Mesothelial cell of epicardium (in vitro differentiated cells): ENCODE results near the gene RFTN1. TPM values are rescaled to one million over a fixed set of nuclear protein-coding genes. Genes with fewer than 3 reads are reported as not detected.
"Not testable (repeated sequence)": the region's sequence is repeated elsewhere in the genome, so short reads cannot be mapped to it uniquely, and the experiment has no call there.

Experiments used
- DNase-seq, 2 experiments: peaks; one replicate each; pipeline ENCODE4 v3.0.0; 2021; ENCODE audit warnings: low spot score in 2 of 2; ENCODE audit not compliant: unreplicated experiment in 2 of 2
- H3K27ac Mint-ChIP-seq: 2 replicates; pipeline ENCODE4 v1.8.0; 2021; ENCODE audit warnings: mixed read lengths
- H3K27me3 Mint-ChIP-seq: 2 replicates; pipeline ENCODE4 v1.8.0; 2021; ENCODE audit warnings: low read depth, mixed read lengths
- H3K36me3 Mint-ChIP-seq: 2 replicates; pipeline ENCODE4 v1.8.0; 2021; ENCODE audit warnings: mixed read lengths
- H3K4me1 Mint-ChIP-seq: 2 replicates; pipeline ENCODE4 v1.8.0; 2021; ENCODE audit warnings: mixed read lengths
- H3K4me3 Mint-ChIP-seq: 2 replicates; pipeline ENCODE4 v1.8.0; 2021; ENCODE audit warnings: mild to moderate bottlenecking, moderate library complexity, mixed read lengths
- H3K9me3 Mint-ChIP-seq: 2 replicates; pipeline ENCODE4 v1.8.0; 2021; ENCODE audit warnings: mixed read lengths
- CTCF ChIP-seq: fragments of 200-600 bp; sonication (generic); IDR thresholded peaks from one replicate; pipeline ENCODE4 v1.5.0; 2021; ENCODE audit warnings: antibody characterized with exemption; ENCODE audit not compliant: unreplicated experiment
- total RNA-seq: library from RNA; stranded (reverse); gene quantifications from 3 replicates; pipeline ENCODE4 v1.2.1, GENCODE V29; 2021

RFTN1 gene
- total RNA-seq, 1 donor from 2014 or later: 10.0 TPM

DNA sequence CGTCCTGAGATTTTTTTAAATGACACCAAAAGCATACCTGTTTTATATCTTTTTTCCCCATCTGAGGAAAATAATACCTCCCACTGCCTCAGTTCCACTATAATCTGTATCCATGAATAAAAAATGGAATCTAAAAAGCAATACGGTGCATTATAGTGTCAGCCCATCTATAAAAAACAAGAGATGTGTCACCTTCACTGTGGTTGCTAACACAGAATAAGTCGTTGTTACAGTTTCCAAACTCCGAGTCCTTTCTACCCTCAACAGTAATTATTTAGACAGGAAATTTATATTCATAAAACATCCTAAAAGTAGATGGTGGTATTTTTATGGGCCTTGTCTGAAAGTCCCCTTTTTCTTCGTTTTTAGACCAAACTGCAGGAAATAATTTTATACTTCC, 19.4 kb downstream of the RFTN1 start:
- Mint-ChIP-seq H3K4me1 (peaks cover 21% of the 10 kb centered on the region), H3K36me3 (peaks cover 15% of the 10 kb centered on the region), H3K27ac (no peak overlapping the region), H3K4me3 (no peak overlapping the region), H3K9me3 (peaks cover 8% of the 10 kb centered on the region), H3K27me3 (peaks cover 40% of the 10 kb centered on the region)
- no peak for DNase-seq
- TF ChIP-seq CTCF: no peak

DNA sequence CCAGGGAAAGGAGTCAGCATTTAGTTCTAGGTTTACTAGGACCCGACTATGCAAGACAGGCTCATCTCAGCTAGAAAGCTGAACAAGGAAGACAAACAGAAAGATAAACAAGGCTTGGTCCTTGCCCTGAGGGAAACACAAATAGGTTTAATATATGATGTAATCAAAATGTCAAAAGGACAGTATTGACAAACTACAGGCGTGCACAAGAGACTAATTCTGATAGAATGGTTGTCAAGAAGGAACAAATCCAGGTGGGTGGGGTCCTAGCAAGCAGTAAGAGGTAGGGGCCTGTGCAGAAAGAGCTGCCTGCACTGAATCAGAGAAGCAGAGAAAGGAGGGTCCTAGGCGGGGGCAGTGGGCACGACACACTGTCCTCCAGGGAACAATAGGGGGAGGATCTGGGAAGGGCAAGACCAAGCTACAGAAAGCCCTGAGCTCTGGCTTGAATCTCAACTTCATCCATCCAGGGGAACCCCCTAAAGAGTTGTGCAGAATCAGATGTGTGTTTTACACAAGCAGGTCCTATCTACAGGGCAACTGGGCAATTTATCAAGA, 23.4 kb downstream of the RFTN1 start:
- H3K27me3 Mint-ChIP-seq: peaks cover 24% of the 10 kb centered on the region
- no peak overlapping the region for H3K4me3 Mint-ChIP-seq
- H3K4me1 Mint-ChIP-seq: peaks cover 17% of the 10 kb centered on the region
- H3K9me3 Mint-ChIP-seq: peaks cover 8% of the 10 kb centered on the region
- peaks cover 15% of the 10 kb centered on the region for H3K36me3 Mint-ChIP-seq
- no peak for DNase-seq
- no peak for TF ChIP-seq CTCF
- H3K27ac Mint-ChIP-seq: no peak overlapping the region

DNA sequence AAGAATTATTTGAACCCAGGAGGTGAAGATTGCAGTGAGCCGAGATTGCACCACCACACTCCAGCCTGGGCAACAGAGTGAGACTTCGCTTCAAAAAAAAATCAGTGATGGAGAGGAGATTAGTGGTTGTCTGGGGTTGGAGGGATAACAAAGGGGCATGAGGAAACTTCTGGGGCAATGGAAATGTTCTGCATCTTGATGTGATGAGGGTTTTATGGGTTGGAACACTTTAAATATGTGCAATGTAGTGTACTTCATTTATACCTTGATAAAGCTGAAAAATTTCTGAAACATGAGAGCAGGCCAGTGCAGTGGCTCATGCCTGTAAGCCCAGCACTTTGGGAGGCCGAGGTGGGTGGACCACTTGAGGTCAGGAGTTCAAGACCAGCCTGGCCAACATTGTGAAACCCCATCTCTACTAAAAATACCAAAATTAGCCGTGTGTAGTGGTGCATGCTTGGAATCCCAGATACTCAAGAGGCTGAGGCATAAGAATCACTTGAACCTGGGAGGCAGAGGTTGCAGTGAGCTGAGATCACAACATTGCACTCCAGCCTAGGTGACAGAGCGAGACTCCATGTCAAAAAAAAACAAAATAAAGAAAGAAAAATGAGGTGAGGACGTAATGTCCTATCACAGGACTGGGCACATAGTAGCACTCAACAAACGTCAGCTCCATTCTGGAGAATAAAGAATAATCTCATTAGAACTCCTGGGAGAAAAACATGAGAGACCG, 24.0 kb downstream of the RFTN1 start:
- not testable (repeated sequence) for H3K4me3 Mint-ChIP-seq, H3K27ac Mint-ChIP-seq, DNase-seq, H3K9me3 Mint-ChIP-seq
- peaks cover 24% of the 10 kb centered on the region for H3K27me3 Mint-ChIP-seq
- peaks cover 15% of the 10 kb centered on the region for H3K36me3 Mint-ChIP-seq
- H3K4me1 Mint-ChIP-seq: peaks cover 14% of the 10 kb centered on the region

DNA sequence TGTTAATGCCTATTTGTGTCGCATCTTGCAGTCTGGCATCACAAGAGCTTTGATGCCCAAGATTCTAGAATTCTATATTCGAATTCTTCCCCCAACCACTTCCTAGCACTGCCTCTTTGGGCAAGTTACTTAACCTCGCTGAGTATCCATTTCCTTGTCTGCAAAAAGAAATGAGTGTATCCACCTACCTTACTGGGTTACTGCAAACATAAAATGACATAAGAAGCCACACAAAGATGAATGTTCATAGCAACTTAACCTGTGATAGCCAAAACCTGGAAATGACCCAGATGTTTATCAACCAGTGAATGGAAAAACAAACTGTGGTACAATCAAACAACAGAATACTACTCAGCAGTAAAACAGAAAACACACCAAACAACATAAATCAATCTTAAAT, 24.9 kb downstream of the RFTN1 start:
- Mint-ChIP-seq H3K36me3 (peaks cover 15% of the 10 kb centered on the region), H3K27ac (no peak overlapping the region), H3K4me1 (peaks cover 17% of the 10 kb centered on the region), H3K27me3 (peaks cover 24% of the 10 kb centered on the region), H3K4me3 (no peak overlapping the region), H3K9me3 (peaks cover 8% of the 10 kb centered on the region)
- DNase-seq: no peak
- no peak for TF ChIP-seq CTCF

- TF ChIP-seq CTCF: no peak
- Mint-ChIP-seq H3K36me3 (peaks cover 12% of the 10 kb centered on the region), H3K4me1 (peaks cover 26% of the 10 kb centered on the region), H3K9me3 (peaks cover 8% of the 10 kb centered on the region), H3K4me3 (no peak overlapping the region), H3K27ac (no peak overlapping the region), H3K27me3 (peaks cover 22% of the 10 kb centered on the region)
- DNase-seq: no peak
These were observed 25.9 kb downstream of the RFTN1 start for GRCh38 chr3:16487511-16488175.

GRCh38 chr3:16486951-16487480, 26.5 kb downstream of the RFTN1 start:
- H3K36me3 Mint-ChIP-seq: peaks cover 11% of the 10 kb centered on the region
- H3K4me3 Mint-ChIP-seq: no peak overlapping the region

More at GRCh38 chr3:16486951-16487480, 26.5 kb downstream of the RFTN1 start:
- H3K27me3 Mint-ChIP-seq: peaks cover 16% of the 10 kb centered on the region
- H3K9me3 Mint-ChIP-seq: peaks cover 8% of the 10 kb centered on the region
- no peak for TF ChIP-seq CTCF
- DNase-seq: no peak
- H3K27ac Mint-ChIP-seq: no peak overlapping the region
- H3K4me1 Mint-ChIP-seq: peaks cover 32% of the 10 kb centered on the region
